Measurements from ENCODE around the gene DRD1. TPM values are rescaled to one million over a fixed set of nuclear protein-coding genes. Genes with fewer than 3 reads are reported as not detected.

DRD1 gene
- total and polyA plus RNA-seq, 2 of the 4 experiments (the other 2 are of a cell fraction) = 0.18 to 0.19 TPM

DNA sequence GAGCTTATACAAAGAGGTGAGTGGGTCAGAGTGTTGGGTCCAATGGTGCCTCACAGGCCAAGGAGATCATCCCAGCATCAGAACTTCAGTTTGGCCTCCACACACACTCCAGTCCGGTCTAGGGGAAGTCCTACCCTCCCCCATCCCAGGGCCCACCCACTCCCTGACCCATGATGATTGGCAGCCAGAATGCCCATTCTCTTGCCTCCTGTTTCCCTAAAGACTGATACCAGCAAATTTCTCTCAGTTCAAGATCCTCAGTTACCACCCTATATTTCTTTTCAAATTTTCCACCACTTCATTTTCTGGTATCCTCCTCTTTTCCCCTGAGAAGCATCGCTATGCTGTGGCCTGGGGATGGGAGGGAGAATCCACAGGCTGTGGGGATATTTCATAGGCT is 21.9 kb downstream of the DRD1 start:
- H2BK5ac ChIP-seq (ENCODE audit: low read depth, low read length, poor library complexity, severe bottlenecking) = no peak overlapping the region
- H3K79me1 ChIP-seq (ENCODE audit: low read depth in 1 of 2, low read length in 2 of 2) = no peaks in the 10 kb centered on the region
- DNase-seq (no peak), ATAC-seq (ENCODE audit: low read depth) (no peak)
- H3K4ac ChIP-seq (ENCODE audit: low read depth, low read length) = no peak overlapping the region
- no peak overlapping the region for H3K27ac ChIP-seq (ENCODE audit: insufficient read depth, low read length)
- H2AK5ac ChIP-seq (ENCODE audit: low read depth, low read length) = no peak overlapping the region
- H3K27me3 ChIP-seq (ENCODE audit: control insufficient read depth, insufficient read depth, low read length) = no peaks in the 10 kb centered on the region
- H4K8ac ChIP-seq (ENCODE audit: low read depth in 2 of 2, low read length in 2 of 2) = no peak overlapping the region
- H3K23ac ChIP-seq (ENCODE audit: low read depth, low read length) = no peak overlapping the region
- BruUV-seq (replicated peaks) = no TSS peak
- no peak overlapping the region for H4K5ac ChIP-seq (ENCODE audit: low read depth, low read length)
- no peak overlapping the region for H2BK120ac ChIP-seq (ENCODE audit: low read depth, low read length)
- H3K56ac ChIP-seq (ENCODE audit: extremely low read depth, insufficient read depth, low read length) = no peak overlapping the region
- no peak overlapping the region for H3K18ac ChIP-seq (ENCODE audit: low read depth, low read length)
- TF ChIP-seq POLR2A (IDR thresholded peaks at IDR 0.05; ENCODE audit: low read depth, low read length) (no peak), ELK1 (IDR thresholded peaks at IDR 0.05; ENCODE audit: borderline replicate concordance, low read depth, low read length) (no peak), RFX5 (IDR thresholded peaks at IDR 0.05; ENCODE audit: low read depth, low read length) (no peak), CTCF (conservative IDR thresholded peaks at IDR 0.05; ENCODE audit: low read depth, low read length) (no peak), RCOR1 (IDR thresholded peaks at IDR 0.05; ENCODE audit: insufficient replicate concordance, low read length) (no peak), CHD1 (IDR thresholded peaks at IDR 0.05; ENCODE audit: low read depth, low read length) (no peak), RAD21 (IDR thresholded peaks at IDR 0.05; ENCODE audit: low read length) (no peak), MAZ (IDR thresholded peaks at IDR 0.05; ENCODE audit: borderline replicate concordance, low read depth, low read length) (no peak), MXI1 (IDR thresholded peaks at IDR 0.05; ENCODE audit: borderline replicate concordance, low read depth, low read length) (no peak), NFE2L2 (IDR thresholded peaks at IDR 0.05; ENCODE audit: low read depth, low read length) (no peak), FOS (IDR thresholded peaks at IDR 0.05; ENCODE audit: low read depth, low read length) (no peak), MAFK (IDR thresholded peaks at IDR 0.05; ENCODE audit: low read depth, low read length) (no peak), CEBPB (IDR thresholded peaks at IDR 0.05; ENCODE audit: low read depth, low read length) (no peak), BHLHE40 (IDR thresholded peaks at IDR 0.05; ENCODE audit: low read depth, low read length) (no peak), SMC3 (IDR thresholded peaks at IDR 0.05; ENCODE audit: low read depth, low read length) (no peak)
- TF ChIP-seq, protein P1, sequence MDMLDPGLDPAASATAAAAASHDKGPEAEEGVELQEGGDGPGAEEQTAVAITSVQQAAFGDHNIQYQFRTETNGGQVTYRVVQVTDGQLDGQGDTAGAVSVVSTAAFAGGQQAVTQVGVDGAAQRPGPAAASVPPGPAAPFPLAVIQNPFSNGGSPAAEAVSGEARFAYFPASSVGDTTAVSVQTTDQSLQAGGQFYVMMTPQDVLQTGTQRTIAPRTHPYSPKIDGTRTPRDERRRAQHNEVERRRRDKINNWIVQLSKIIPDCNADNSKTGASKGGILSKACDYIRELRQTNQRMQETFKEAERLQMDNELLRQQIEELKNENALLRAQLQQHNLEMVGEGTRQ (IDR thresholded peaks at IDR 0.05; ENCODE audit: low read depth, low read length) = no peak
- dilution Hi-C loops (cut with HindIII; ENCODE audit: low sequenced_read_pairs, unreplicated experiment) = no loop called here
- H4K91ac ChIP-seq (ENCODE audit: insufficient read depth, low read depth, low read length) = no peak overlapping the region
- H3K9me1 ChIP-seq (ENCODE audit: insufficient read depth, low read length) = no peaks in the 10 kb centered on the region
- WGBS, 2 experiments (ENCODE audit: extremely low coverage in 2 of 2, insufficient read length in 1 of 2) = 38% methylated on average over 1 of the region's 2 CpGs; no CpG with 5 or more reads in 1 of the 2 experiments
- no peak overlapping the region for H3K4me3 ChIP-seq (ENCODE audit: insufficient read depth, low read depth, low read length)
- H3K14ac ChIP-seq (replicated peaks; ENCODE audit: low read depth, low read length) = no peak overlapping the region
- no peaks in the 10 kb centered on the region for H3K9me3 ChIP-seq (ENCODE audit: control insufficient read depth, insufficient read depth, low read length)
- in situ Hi-C loops (cut with MboI; ENCODE audit: low sequenced_read_pairs) = no loop called here
- H2AK9ac ChIP-seq (replicated peaks; ENCODE audit: low read depth, low read length, poor library complexity) = no peak overlapping the region
- POLR2A ChIA-PET (ENCODE audit: unreplicated experiment) = no interaction called here
- H3K36me3 ChIP-seq (ENCODE audit: control insufficient read depth, insufficient read depth, low read length) = no peaks in the 10 kb centered on the region
- no peak overlapping the region for H2AFZ ChIP-seq (replicated peaks; ENCODE audit: low read length, poor library complexity)
- H3K9ac ChIP-seq (ENCODE audit: low read depth, low read length) = no peak overlapping the region
- no peak overlapping the region for H2BK20ac ChIP-seq (ENCODE audit: low read depth, low read length)
- CTCF ChIA-PET = interaction anchor here (0.7 kb wide), 1 partner anchor 26 kb away, joined by 3 read pairs; no protein-coding TSS in a partner anchor
- H3K4me1 ChIP-seq (ENCODE audit: control insufficient read depth, insufficient read depth, low read length) = no peaks in the 10 kb centered on the region
- no peak overlapping the region for H3K4me2 ChIP-seq (ENCODE audit: low read depth, low read length)
- H4K20me1 ChIP-seq (ENCODE audit: insufficient read depth, low read length) = no peaks in the 10 kb centered on the region
- intact Hi-C loops (cut with micrococcal nuclease) = no loop called here
- no peak overlapping the region for H2BK15ac ChIP-seq (ENCODE audit: low read depth, low read length)

Data from IMR-90 (cell line).